ENCODE results near the gene KRTAP5-2. TPM values are rescaled to one million over a fixed set of nuclear protein-coding genes. Genes with fewer than 3 reads are reported as not detected.
"Not testable (repeated sequence)": the region's sequence is repeated elsewhere in the genome, so short reads cannot be mapped to it uniquely, and the experiment has no call there.

Gene KRTAP5-2
- total and polyA plus RNA-seq, 2 of the 8 experiments (the other 6 are each of a cell fraction or from before 2014, with no cell fraction given), result not detected

DNA sequence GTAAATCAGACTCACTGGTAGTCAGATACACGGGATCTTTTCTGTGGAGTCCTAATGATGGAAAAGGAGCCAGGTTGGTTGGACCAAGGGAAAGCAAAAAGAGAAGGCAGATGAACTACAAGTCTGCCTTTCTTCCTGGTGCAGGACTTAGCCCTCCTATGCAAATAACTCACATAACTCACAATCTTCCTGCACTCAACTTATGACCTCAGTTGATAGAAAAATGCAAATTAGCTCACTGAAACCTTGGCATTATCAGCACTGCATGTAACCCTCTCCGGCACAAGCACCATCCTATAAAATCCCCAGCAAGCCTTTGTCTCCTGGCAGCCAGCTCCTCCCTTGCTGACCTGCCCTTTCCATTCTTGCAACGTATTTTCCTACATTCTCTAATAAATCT lies 3.6 kb upstream of the KRTAP5-2 start:
- CTCF ChIA-PET (ENCODE audit: partially characterized antibody); H4K20me1 ChIP-seq (replicated peaks in 1 of 2; ENCODE audit: control insufficient read depth in 1 of 2, insufficient read depth in 2 of 2, low read length in 2 of 2); POLR2A ChIA-PET (ENCODE audit: partially characterized antibody); H2AK5ac ChIP-seq (ENCODE audit: low read depth, low read length); H3K27me3 ChIP-seq (replicated peaks in 1 of 4; ENCODE audit: control insufficient read depth in 3 of 4, extremely low read depth in 1 of 4, insufficient read depth in 3 of 4, low read length in 3 of 4); H4K8ac ChIP-seq (ENCODE audit: extremely low read depth, insufficient read depth, low read length); H2BK120ac ChIP-seq (replicated peaks; ENCODE audit: low read depth, low read length); H3K56ac ChIP-seq (replicated peaks; ENCODE audit: insufficient read length, low read depth, low read length); H4K91ac ChIP-seq (replicated peaks; ENCODE audit: insufficient read length, low read length); H2BK12ac ChIP-seq (ENCODE audit: low read depth, low read length); DNase-seq (ENCODE audit: low read depth in 1 of 2, low spot score in 2 of 2); H2BK15ac ChIP-seq (ENCODE audit: low read length); H3K79me2 ChIP-seq (ENCODE audit: control insufficient read depth in 1 of 2, insufficient read depth in 2 of 2, low read length in 2 of 2); H4K5ac ChIP-seq (ENCODE audit: insufficient read length, low read depth, low read length); H3K18ac ChIP-seq (ENCODE audit: extremely low read depth, low read length); H3K23me2 ChIP-seq (ENCODE audit: low read depth, low read length); H3K79me1 ChIP-seq (ENCODE audit: low read depth, low read length); H2BK5ac ChIP-seq (ENCODE audit: low read depth, low read length); H3K14ac ChIP-seq (ENCODE audit: insufficient read length); H3K27ac ChIP-seq (ENCODE audit: low read depth, low read length); H3K36me3 ChIP-seq (ENCODE audit: control insufficient read depth in 2 of 4, insufficient read depth in 4 of 4, low read length in 3 of 4); H3K9me3 ChIP-seq (ENCODE audit: insufficient read depth in 2 of 2, low read depth in 1 of 2, low read length in 1 of 2); H3K4ac ChIP-seq (replicated peaks; ENCODE audit: insufficient read length, low read depth, low read length); H2BK20ac ChIP-seq (ENCODE audit: low read length); H2AFZ ChIP-seq (ENCODE audit: low read length); H3K9ac ChIP-seq (replicated peaks in 1 of 4; ENCODE audit: extremely low read depth in 1 of 4, low read depth in 3 of 4, low read length in 3 of 4); H3K23ac ChIP-seq (ENCODE audit: insufficient read length); H3K4me1 ChIP-seq (replicated peaks in 1 of 4; ENCODE audit: control insufficient read depth in 3 of 4, insufficient read depth in 4 of 4, low read length in 3 of 4); H3K4me2 ChIP-seq (ENCODE audit: insufficient read depth in 1 of 2, low read depth in 2 of 2, low read length in 2 of 2); H3K4me3 ChIP-seq (ENCODE audit: extremely low read depth in 1 of 4, insufficient read depth in 2 of 4, low read depth in 3 of 4, low read length in 4 of 4): not testable (repeated sequence)
- peak; percentile 95 for FAIRE-seq
- WGBS, 2 experiments (ENCODE audit: extremely low coverage in 1 of 2, insufficient coverage in 1 of 2, insufficient read length in 1 of 2, insufficient replicate concordance in 2 of 2, low coverage in 1 of 2, low lambda C conversion rate in 2 of 2, missing lambda C conversion rate in 1 of 2), result 93% methylated on average over 3 of the region's 3 CpGs; no CpG with 5 or more reads in 1 of the 2 experiments

Data from H1 (cell line).